A673 (cell line): ENCODE results near the gene ZSCAN1. TPM values are rescaled to one million over a fixed set of nuclear protein-coding genes. Genes with fewer than 3 reads are reported as not detected.

Source experiments
- BruUV-seq: library from RNA; stranded (reverse); fragments of 400-500 nt; replicated peaks from 2 replicates; lab custom pipeline; 2021; lab: Mats Ljungman, UMichigan
- CTCF ChIA-PET: fragments of 300-600 bp; sonication (Branson Sonifier 250); formaldehyde crosslinking; loops from one replicate; lab custom pipeline; 2022; ENCODE audit warnings: antibody characterized with exemption; lab: Charles Lee
- POLR2A ChIA-PET: fragments of 300-600 bp; sonication (Branson Sonifier 250); formaldehyde crosslinking; loops from one replicate; lab custom pipeline; 2022; ENCODE audit warnings: antibody characterized with exemption; ENCODE audit not compliant: low non-redundant PET; lab: Charles Lee
- DNase-seq: peaks from one replicate; pipeline ENCODE4 v3.0.0-alpha.2; 2015; ENCODE audit warnings: low spot score
- H3K27ac ChIP-seq: fragments of 200-600 bp; sonication (generic); 2 replicates; pipeline ENCODE4 v1.5.1; 2016; ENCODE audit warnings: mixed run types, low read depth, mild to moderate bottlenecking, mixed read lengths, antibody characterized with exemption, low read length; ENCODE audit not compliant: poor library complexity, severe bottlenecking
- H3K27me3 ChIP-seq: fragments of 200-600 bp; sonication (generic); replicated peaks from 2 replicates; pipeline ENCODE4 v1.6.1; 2017; ENCODE audit warnings: mixed run types, low read depth, mild to moderate bottlenecking, mixed read lengths, antibody characterized with exemption, low read length; ENCODE audit not compliant: insufficient read depth, poor library complexity
- H3K36me3 ChIP-seq: fragments of 200-600 bp; sonication (generic); 2 replicates; pipeline ENCODE4 v1.6.1; 2016; ENCODE audit warnings: mixed run types, mild to moderate bottlenecking, mixed read lengths, antibody characterized with exemption, low read length; ENCODE audit not compliant: insufficient read depth, poor library complexity, severe bottlenecking
- H3K4me1 ChIP-seq: fragments of 200-600 bp; sonication (generic); 2 replicates; pipeline ENCODE4 v1.6.1; 2017; ENCODE audit warnings: mixed run types, mild to moderate bottlenecking, mixed read lengths, antibody characterized with exemption, low read length; ENCODE audit not compliant: insufficient read depth, poor library complexity, severe bottlenecking
- H3K4me3 ChIP-seq: fragments of 200-600 bp; sonication (generic); 2 replicates; pipeline ENCODE4 v1.5.1; 2016; ENCODE audit warnings: low read depth, mixed run types, mild to moderate bottlenecking, mixed read lengths, low read length; ENCODE audit not compliant: poor library complexity, severe bottlenecking
- H3K9me3 ChIP-seq: fragments of 200-600 bp; sonication (generic); 2 replicates; pipeline ENCODE4 v1.6.1; 2016; ENCODE audit warnings: mixed run types, low read depth, mild to moderate bottlenecking, mixed read lengths, antibody characterized with exemption, low read length; ENCODE audit not compliant: poor library complexity, severe bottlenecking
- CTCF ChIP-seq: fragments of 300-800, 200-600 bp; sonication (generic); conservative IDR thresholded peaks from 2 replicates; pipeline ENCODE4 v1.5.1; 2017; ENCODE audit warnings: low read depth, mild to moderate bottlenecking, antibody characterized with exemption, low read length, moderate library complexity, mixed read lengths
- EZH2 ChIP-seq: fragments of 200-600 bp; sonication (generic); IDR thresholded peaks from 2 replicates; pipeline ENCODE4 v1.6.1; 2017; ENCODE audit warnings: borderline replicate concordance, low read depth, mild to moderate bottlenecking, mixed read lengths, antibody characterized with exemption, low read length; ENCODE audit not compliant: poor library complexity, severe bottlenecking
- intact Hi-C: fragments of 100-400 bp; cut with micrococcal nuclease; formaldehyde crosslinking; loops from one replicate; pipeline ENCODE4 v1.10.0; 2022; ENCODE audit not compliant: unreplicated experiment
- total RNA-seq: library from RNA; stranded (reverse); gene quantifications from 2 replicates; pipeline ENCODE4 v1.2.3, GENCODE V29; 2021

ZSCAN1 gene
- total RNA-seq, 1 experiment from 2014 or later: 1.4 TPM

GRCh38 chr19:58059671-58060078 is 25.9 kb downstream of the ZSCAN1 start:
- Histone ChIP-seq H3K27me3 (no peaks in the 10 kb centered on the region), H3K4me1 (no peaks in the 10 kb centered on the region), H3K4me3 (peak overlapping the region; percentile 60), H3K9me3 (peaks cover 24% of the 10 kb centered on the region), H3K36me3 (no peaks in the 10 kb centered on the region), H3K27ac (peak overlapping the region; percentile 87)
- POLR2A ChIA-PET: no interaction called here
- BruUV-seq: TSS peak; percentile 45
- TF ChIP-seq EZH2 (no peak), CTCF (no peak)
- peak; percentile 25 for DNase-seq
- intact Hi-C loops: no loop called here
- CTCF ChIA-PET: no interaction called here

GRCh38 chr19:58060231-58060630 is 26.4 kb downstream of the ZSCAN1 start:
- Histone ChIP-seq H3K36me3 (peaks cover 5% of the 10 kb centered on the region), H3K4me3 (peak overlapping the region; percentile 60), H3K27me3 (no peaks in the 10 kb centered on the region), H3K27ac (no peak overlapping the region), H3K9me3 (peaks cover 29% of the 10 kb centered on the region), H3K4me1 (no peaks in the 10 kb centered on the region)
- POLR2A ChIA-PET: no interaction called here
- CTCF ChIA-PET: no interaction called here
- TF ChIP-seq EZH2 (no peak), CTCF (no peak)
- intact Hi-C loops: no loop called here
- no peak for DNase-seq
- no TSS peak for BruUV-seq

- no peak overlapping the region for H3K27ac ChIP-seq
- no peak for DNase-seq
- no peaks in the 10 kb centered on the region for H3K27me3 ChIP-seq
- H3K4me3 ChIP-seq: no peak overlapping the region
- CTCF ChIA-PET: no interaction called here
- no peak for TF ChIP-seq CTCF
- no peak for TF ChIP-seq EZH2
- H3K4me1 ChIP-seq: no peaks in the 10 kb centered on the region
- intact Hi-C loops: no loop called here
- no TSS peak for BruUV-seq
- H3K36me3 ChIP-seq: peaks cover 17% of the 10 kb centered on the region
- peaks cover 60% of the 10 kb centered on the region for H3K9me3 ChIP-seq
- POLR2A ChIA-PET: no interaction called here
Observed at GRCh38 chr19:58063712-58064111, 29.9 kb downstream of the ZSCAN1 start.
